A673 (cell line): ENCODE data around the gene WDCP. TPM values are rescaled to one million over a fixed set of nuclear protein-coding genes. Genes with fewer than 3 reads are reported as not detected.

Experiments used
- BruUV-seq: library from RNA; stranded (reverse); fragments of 400-500 nt; replicated peaks from 2 replicates; lab custom pipeline; 2021; lab: Mats Ljungman, UMichigan
- CTCF ChIA-PET: fragments of 300-600 bp; sonication (Branson Sonifier 250); formaldehyde crosslinking; loops from one replicate; lab custom pipeline; 2022; ENCODE audit warnings: antibody characterized with exemption; lab: Charles Lee
- POLR2A ChIA-PET: fragments of 300-600 bp; sonication (Branson Sonifier 250); formaldehyde crosslinking; loops from one replicate; lab custom pipeline; 2022; ENCODE audit warnings: antibody characterized with exemption; ENCODE audit not compliant: low non-redundant PET; lab: Charles Lee
- DNase-seq: peaks from one replicate; pipeline ENCODE4 v3.0.0-alpha.2; 2015; ENCODE audit warnings: low spot score
- H3K27ac ChIP-seq: fragments of 200-600 bp; sonication (generic); 2 replicates; pipeline ENCODE4 v1.5.1; 2016; ENCODE audit warnings: mixed run types, low read depth, mild to moderate bottlenecking, mixed read lengths, antibody characterized with exemption, low read length; ENCODE audit not compliant: poor library complexity, severe bottlenecking
- H3K27me3 ChIP-seq: fragments of 200-600 bp; sonication (generic); replicated peaks from 2 replicates; pipeline ENCODE4 v1.6.1; 2017; ENCODE audit warnings: mixed run types, low read depth, mild to moderate bottlenecking, mixed read lengths, antibody characterized with exemption, low read length; ENCODE audit not compliant: insufficient read depth, poor library complexity
- H3K36me3 ChIP-seq: fragments of 200-600 bp; sonication (generic); 2 replicates; pipeline ENCODE4 v1.6.1; 2016; ENCODE audit warnings: mixed run types, mild to moderate bottlenecking, mixed read lengths, antibody characterized with exemption, low read length; ENCODE audit not compliant: insufficient read depth, poor library complexity, severe bottlenecking
- H3K4me1 ChIP-seq: fragments of 200-600 bp; sonication (generic); 2 replicates; pipeline ENCODE4 v1.6.1; 2017; ENCODE audit warnings: mixed run types, mild to moderate bottlenecking, mixed read lengths, antibody characterized with exemption, low read length; ENCODE audit not compliant: insufficient read depth, poor library complexity, severe bottlenecking
- H3K4me3 ChIP-seq: fragments of 200-600 bp; sonication (generic); 2 replicates; pipeline ENCODE4 v1.5.1; 2016; ENCODE audit warnings: low read depth, mixed run types, mild to moderate bottlenecking, mixed read lengths, low read length; ENCODE audit not compliant: poor library complexity, severe bottlenecking
- H3K9me3 ChIP-seq: fragments of 200-600 bp; sonication (generic); 2 replicates; pipeline ENCODE4 v1.6.1; 2016; ENCODE audit warnings: mixed run types, low read depth, mild to moderate bottlenecking, mixed read lengths, antibody characterized with exemption, low read length; ENCODE audit not compliant: poor library complexity, severe bottlenecking
- CTCF ChIP-seq: fragments of 300-800, 200-600 bp; sonication (generic); conservative IDR thresholded peaks from 2 replicates; pipeline ENCODE4 v1.5.1; 2017; ENCODE audit warnings: low read depth, mild to moderate bottlenecking, antibody characterized with exemption, low read length, moderate library complexity, mixed read lengths
- EZH2 ChIP-seq: fragments of 200-600 bp; sonication (generic); IDR thresholded peaks from 2 replicates; pipeline ENCODE4 v1.6.1; 2017; ENCODE audit warnings: borderline replicate concordance, low read depth, mild to moderate bottlenecking, mixed read lengths, antibody characterized with exemption, low read length; ENCODE audit not compliant: poor library complexity, severe bottlenecking
- intact Hi-C: fragments of 100-400 bp; cut with micrococcal nuclease; formaldehyde crosslinking; loops from one replicate; pipeline ENCODE4 v1.10.0; 2022; ENCODE audit not compliant: unreplicated experiment
- total RNA-seq: library from RNA; stranded (reverse); gene quantifications from 2 replicates; pipeline ENCODE4 v1.2.3, GENCODE V29; 2021

WDCP gene
- total RNA-seq, 1 experiment from 2014 or later = 30.8 TPM

GRCh38 chr2:24082787-24083566, 35.8 kb upstream of the WDCP start:
- intact Hi-C loops = loop anchor here (5.0 kb wide), 2 partner anchors 156 to 299 kb away; partner anchors contain the start of gene ATAD2B
- H3K27me3 ChIP-seq = no peaks in the 10 kb centered on the region
- TF ChIP-seq CTCF (no peak), EZH2 (no peak)
- DNase-seq = no peak
- ChIA-PET CTCF (interaction anchor here (1.0 to 1.5 kb wide), 3 partner anchors 36 to 247 kb away, joined by 5 to 10 read pairs (median 9); partner anchors contain the start of genes ATAD2B and WDCP), POLR2A (no interaction called here)
- H3K36me3 ChIP-seq = no peaks in the 10 kb centered on the region
- H3K4me3 ChIP-seq = no peak overlapping the region
- H3K27ac ChIP-seq = no peak overlapping the region
- no TSS peak for BruUV-seq
- no peaks in the 10 kb centered on the region for H3K9me3 ChIP-seq
- peaks cover 4% of the 10 kb centered on the region for H3K4me1 ChIP-seq

- intact Hi-C loops = loop anchor here (5.0 kb wide), 2 partner anchors 153 to 302 kb away; partner anchors contain the start of gene ATAD2B
- Histone ChIP-seq H3K9me3 (no peaks in the 10 kb centered on the region), H3K4me3 (no peak overlapping the region), H3K4me1 (peaks cover 4% of the 10 kb centered on the region), H3K36me3 (no peaks in the 10 kb centered on the region), H3K27me3 (no peaks in the 10 kb centered on the region), H3K27ac (no peak overlapping the region)
- CTCF ChIA-PET = no interaction called here
- no peak for DNase-seq
- no peak for TF ChIP-seq EZH2
- no peak for TF ChIP-seq CTCF
- no TSS peak for BruUV-seq
- POLR2A ChIA-PET = interaction anchor here (0.5 kb wide), 1 partner anchor 738 kb away, joined by 3 read pairs; no protein-coding TSS in a partner anchor
These were observed 33.5 kb upstream of the WDCP start for GRCh38 chr2:24080701-24081100.

- peaks cover 16% of the 10 kb centered on the region for H3K36me3 ChIP-seq
- H3K27ac ChIP-seq = no peak overlapping the region
- H3K4me3 ChIP-seq = peak overlapping the region; percentile 82
- BruUV-seq = no TSS peak
- no peaks in the 10 kb centered on the region for H3K9me3 ChIP-seq
- no peaks in the 10 kb centered on the region for H3K27me3 ChIP-seq
- CTCF ChIA-PET = no interaction called here
- H3K4me1 ChIP-seq = peaks cover 7% of the 10 kb centered on the region
- TF ChIP-seq CTCF = no peak
- TF ChIP-seq EZH2 = no peak
- no peak for DNase-seq
- intact Hi-C loops = loop anchor here (5.0 kb wide), 1 partner anchor 256 kb away; no protein-coding TSS in a partner anchor
- POLR2A ChIA-PET = no interaction called here
These were observed 30.7 kb upstream of the WDCP start for GRCh38 chr2:24077879-24078278.
